PFSK-1 (cell line): ENCODE data around the gene DNER.

Experiments
- FOXP2 ChIP-seq: optimal IDR thresholded peaks from 2 replicates; pipeline ENCODE3; 2011; ENCODE audit warnings: borderline replicate concordance, control low read depth, inconsistent platforms; ENCODE audit not compliant: insufficient read depth; ENCODE audit errors: extremely low read length, extremely low read depth
- POLR2AphosphoS5 ChIP-seq: IDR thresholded peaks from 2 replicates; pipeline ENCODE4 v1.6.1; 2012; ENCODE audit warnings: low read depth, mild to moderate bottlenecking, control low read depth, low read length, moderate library complexity
- REST ChIP-seq, 2 experiments: IDR thresholded peaks; 2 replicates each; pipeline versions ENCODE4 v1.6.1 to v1.8.0; 2011 to 2012; ENCODE audit warnings: low read depth in 2 of 2, low read length in 2 of 2, control low read depth in 1 of 2, inconsistent platforms in 1 of 2, mild to moderate bottlenecking in 1 of 2, moderate library complexity in 1 of 2; ENCODE audit not compliant: insufficient read depth in 1 of 2
- SIN3A ChIP-seq: IDR thresholded peaks from 2 replicates; pipeline ENCODE4 v1.6.1; 2012; ENCODE audit warnings: mild to moderate bottlenecking, low read length, moderate library complexity, borderline replicate concordance; ENCODE audit not compliant: insufficient read depth
- TAF1 ChIP-seq: IDR thresholded peaks from 2 replicates; pipeline ENCODE4 v1.6.1; 2012; ENCODE audit warnings: low read length, control low read depth, borderline replicate concordance; ENCODE audit not compliant: insufficient read depth

Gene DNER

DNA sequence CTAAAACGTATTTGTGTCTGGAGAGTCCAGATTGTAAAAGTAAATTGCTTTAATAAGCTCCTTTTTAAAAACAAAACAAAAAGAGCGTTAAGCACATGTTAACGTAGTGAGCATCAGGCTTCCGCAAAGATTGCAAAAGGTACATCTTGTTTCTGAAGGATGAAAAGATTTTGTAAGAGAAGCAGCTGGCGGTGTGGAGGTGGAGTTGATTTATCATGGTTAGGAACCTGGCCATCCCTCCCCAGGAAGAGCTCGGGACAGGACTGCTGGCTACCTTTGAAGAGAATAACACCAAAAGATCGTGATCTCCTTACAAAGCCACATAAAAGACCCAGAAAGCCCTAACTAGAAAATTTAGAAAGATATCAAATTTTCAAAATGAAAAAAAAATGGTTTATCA lies 132.2 kb downstream of the DNER start:
- no peak for TF ChIP-seq POLR2AphosphoS5
- TF ChIP-seq SIN3A, result no peak
- TF ChIP-seq FOXP2, result no peak
- TF ChIP-seq REST (IDR thresholded peaks at IDR 0.05; ENCODE audit: insufficient read depth in 1 of 2, low read depth in 2 of 2, low read length in 2 of 2), result no peak
- no peak for TF ChIP-seq TAF1

DNA sequence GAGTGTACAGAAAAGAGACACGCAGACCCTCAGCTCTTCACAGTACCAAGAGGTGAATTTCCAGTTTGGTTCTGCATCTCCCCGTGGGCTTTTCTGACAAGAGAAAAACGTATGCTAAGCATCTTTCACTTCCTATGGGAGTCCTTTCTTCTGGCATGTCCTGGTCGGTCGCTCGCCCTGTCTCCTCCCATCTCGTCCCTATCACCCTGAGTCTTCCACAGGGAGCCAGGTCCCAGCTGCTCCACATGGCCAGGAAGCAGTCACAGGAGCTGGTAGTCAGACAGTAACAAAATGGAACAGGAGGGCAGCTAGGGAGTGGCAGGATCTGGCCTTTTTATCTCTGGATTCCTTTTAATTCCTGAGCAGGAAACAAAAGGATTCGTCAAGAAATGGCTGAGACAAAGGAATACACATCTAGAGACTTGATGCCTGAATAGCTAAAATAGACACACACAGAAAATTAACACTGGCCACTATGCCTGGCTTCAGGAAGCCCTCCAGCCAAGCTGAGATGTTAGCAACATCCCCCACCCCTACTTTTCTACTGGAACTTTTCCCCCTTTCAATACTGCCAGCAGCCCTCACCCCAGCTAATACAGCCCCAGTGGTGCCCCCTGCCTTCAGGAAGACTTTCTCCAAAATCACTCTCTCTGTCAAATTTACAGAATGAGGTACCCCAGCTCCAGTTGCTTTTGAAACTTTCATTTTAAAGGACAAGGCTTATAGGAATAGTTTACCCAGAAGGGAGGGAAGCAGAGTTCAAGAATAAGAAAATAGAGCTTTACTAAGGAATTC lies 136.1 kb downstream of the DNER start:
- no peak for TF ChIP-seq POLR2AphosphoS5

DNA sequence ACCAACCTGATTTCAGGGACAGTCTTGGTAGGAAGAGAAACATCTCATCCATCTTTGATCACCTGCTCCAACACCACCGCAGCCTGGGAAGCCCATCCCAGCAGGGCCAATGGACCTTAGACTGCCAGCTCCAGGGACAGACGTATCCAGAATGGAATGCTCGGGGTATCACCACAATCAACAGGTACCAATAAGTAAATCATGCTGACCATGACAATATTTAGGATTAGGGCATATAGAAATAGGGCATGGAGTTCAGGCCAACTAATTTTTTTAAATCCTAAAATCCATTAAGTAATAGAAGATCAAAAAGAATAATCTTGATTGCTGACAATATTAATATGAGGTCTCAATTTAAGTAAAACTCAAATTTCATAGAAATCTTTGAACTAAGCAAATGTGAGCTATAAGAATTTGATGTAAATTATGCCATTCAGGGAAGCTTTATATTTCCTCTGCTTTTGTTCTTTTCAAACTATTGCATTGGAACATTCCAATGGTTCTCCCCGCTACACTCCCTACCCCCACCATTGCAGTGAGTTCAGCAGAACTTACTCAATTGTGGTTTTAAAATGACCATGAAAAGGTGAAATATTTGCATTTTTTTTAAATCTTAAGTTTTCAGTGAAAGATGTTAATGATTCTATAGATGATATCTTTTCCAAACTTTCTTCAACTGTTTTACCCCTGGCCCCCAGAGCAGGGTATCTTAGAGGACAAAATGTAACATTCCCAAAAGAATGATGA lies 138.6 kb downstream of the DNER start:
- TF ChIP-seq SIN3A (no peak), REST (IDR thresholded peaks at IDR 0.05; ENCODE audit: insufficient read depth in 1 of 2, low read depth in 2 of 2, low read length in 2 of 2) (no peak), TAF1 (no peak), FOXP2 (no peak), POLR2AphosphoS5 (no peak)

- TF ChIP-seq SIN3A (no peak), REST (IDR thresholded peaks at IDR 0.05; ENCODE audit: insufficient read depth in 1 of 2, low read depth in 2 of 2, low read length in 2 of 2) (no peak), FOXP2 (no peak), POLR2AphosphoS5 (no peak), TAF1 (no peak)
Observed at GRCh38 chr2:229572507-229573271, 141.7 kb downstream of the DNER start.

GRCh38 chr2:229571243-229571642 lies 143.1 kb downstream of the DNER start:
- TF ChIP-seq REST (IDR thresholded peaks at IDR 0.05; ENCODE audit: insufficient read depth in 1 of 2, low read depth in 2 of 2, low read length in 2 of 2), result no peak
- no peak for TF ChIP-seq FOXP2
- TF ChIP-seq POLR2AphosphoS5, result no peak
- no peak for TF ChIP-seq SIN3A
- TF ChIP-seq TAF1, result no peak
